GM21825 (cell line): ENCODE data around the gene HTT.

Source experiments
- ATAC-seq: cut with Tn5 transposase; IDR thresholded peaks from one replicate; pipeline ENCODE4 v1.9.1; 2021; ENCODE audit warnings: mild to moderate bottlenecking, moderate library complexity; ENCODE audit not compliant: unreplicated experiment

The HTT gene

DNA sequence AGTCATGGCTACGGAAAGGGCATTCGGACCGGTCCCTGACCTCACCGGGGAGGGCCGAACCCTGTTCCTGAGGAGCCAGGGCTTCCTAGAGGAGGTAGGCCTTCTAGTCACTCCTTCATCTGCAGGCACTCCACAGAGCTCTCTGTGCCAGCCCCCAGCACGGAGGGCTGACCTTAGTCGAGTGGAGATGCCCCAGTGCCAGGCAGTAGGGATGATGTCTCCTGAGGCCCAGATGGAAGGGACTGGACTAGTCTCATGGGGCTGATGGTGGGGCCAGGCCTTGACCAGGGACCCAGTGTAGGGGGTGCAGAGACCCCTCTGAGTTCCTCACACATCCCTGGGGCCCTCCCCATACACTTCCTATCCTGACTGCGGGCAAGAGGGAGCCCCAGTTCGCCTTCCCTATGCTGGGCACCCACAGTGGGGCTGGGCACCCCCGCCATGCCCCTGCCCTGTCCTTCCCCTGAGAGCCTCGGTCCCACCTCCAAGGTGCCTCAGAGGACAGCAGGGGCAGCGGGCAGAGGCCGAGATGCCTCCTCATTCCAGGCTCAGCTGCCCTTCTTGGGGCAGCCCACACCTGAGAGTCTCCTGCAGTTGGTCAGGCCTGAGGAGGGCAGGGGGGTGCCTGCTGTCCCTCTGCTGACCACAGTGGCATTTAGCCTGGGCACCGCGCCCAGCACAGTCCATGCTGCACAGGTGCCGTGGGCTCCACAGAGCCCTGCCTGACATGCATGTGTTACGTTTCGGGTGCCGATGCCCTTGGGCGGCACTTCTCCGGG, 173.1 kb downstream of the HTT start:
- ATAC-seq = no peak

DNA sequence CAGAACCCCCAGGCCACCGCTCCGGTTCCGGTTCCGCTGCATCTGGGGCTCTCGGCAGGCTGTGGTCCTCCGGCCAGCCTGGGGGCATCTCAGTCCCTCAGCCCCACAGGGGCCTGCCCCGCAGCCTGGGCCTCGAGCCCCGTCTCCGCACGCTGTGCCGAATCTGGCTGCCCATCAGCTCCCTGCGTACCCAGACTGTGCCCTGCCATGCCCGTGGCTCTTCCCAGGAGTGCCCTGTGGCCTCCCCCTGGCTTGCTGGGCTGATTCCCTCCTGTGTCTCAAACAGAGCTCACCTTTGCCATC, 173.6 kb downstream of the HTT start:
- no peak for ATAC-seq

DNA sequence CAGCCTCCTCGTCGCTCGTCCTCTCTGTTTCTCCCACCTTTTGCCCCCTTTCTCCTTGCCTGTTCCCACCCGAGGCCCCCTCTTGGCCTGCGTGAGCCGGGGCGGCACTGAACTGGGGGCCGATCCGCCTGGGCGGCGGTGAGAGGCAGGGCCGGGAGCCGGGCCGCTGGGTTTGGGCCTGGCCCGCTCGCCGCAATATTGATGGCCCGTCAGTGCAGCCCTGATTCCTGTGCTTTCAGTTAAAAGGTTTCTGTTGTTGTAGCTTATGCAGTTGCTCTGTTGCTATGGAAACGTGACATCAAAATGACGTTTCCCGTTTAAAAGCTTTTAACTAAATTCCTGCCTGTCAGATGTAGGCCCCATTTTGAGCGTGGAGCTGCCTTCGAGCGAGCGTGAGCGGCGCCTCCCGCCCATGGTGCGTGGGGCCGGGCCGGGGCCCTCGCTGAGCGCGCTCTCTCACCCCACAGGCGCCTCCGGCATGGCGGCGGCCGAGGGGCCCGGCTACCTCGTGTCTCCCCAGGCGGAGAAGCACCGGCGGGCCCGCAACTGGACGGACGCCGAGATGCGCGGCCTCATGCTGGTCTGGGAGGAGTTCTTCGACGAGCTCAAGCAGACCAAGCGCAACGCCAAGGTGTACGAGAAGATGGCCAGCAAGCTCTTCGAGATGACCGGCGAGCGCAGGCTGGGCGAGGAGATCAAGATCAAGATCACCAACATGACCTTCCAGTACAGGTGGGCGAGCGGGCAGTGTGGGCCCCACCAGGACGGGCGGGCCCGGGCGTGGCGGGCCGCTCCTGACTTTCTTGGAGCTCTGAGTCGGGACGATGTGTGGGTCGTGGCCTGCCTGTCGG, 174.6 kb downstream of the HTT start, which contains the start of gene MSANTD1:
Gene MSANTD1, plus strand, starts transcription at position 349 of the 851 bp plus-strand sequence. Its CDS starts 64 bp downstream, at position 413.
- no peak for ATAC-seq

DNA sequence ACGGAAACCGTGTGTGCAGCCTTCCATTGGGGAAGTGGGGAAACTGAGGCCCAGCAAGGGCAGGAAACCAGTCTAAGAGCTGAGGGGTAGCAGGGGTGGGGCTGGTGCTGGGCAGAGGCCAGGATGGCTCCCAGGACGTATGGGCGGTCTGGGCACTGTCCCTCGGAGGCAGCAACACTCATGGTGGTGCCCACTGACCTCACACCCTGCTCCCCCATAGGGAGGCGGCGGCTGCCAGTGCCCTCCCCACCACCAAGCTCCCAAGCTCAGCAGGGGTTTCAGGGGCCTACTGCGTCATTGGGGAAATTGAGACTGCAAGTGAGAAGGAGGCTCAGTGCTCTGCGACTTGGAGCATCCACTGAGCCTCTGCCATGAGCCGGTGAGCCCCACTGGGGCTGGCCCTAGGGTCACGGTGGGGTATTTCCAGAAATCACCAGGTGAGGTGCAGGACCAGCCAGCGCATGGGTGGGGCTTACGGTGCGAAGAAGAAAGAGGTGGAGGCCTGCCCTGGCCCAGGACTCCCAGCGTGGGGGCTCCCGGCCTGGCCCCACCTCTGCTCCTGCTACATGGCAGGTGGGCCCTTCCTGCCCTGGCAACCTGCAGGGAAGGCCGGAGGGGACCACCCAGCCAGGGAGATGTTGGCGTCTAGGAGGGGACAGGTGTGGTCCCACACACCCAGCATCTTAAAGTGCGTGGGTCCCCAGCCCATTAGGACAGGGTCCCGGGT, 175.4 kb downstream of the HTT start:
- ATAC-seq = no peak

DNA sequence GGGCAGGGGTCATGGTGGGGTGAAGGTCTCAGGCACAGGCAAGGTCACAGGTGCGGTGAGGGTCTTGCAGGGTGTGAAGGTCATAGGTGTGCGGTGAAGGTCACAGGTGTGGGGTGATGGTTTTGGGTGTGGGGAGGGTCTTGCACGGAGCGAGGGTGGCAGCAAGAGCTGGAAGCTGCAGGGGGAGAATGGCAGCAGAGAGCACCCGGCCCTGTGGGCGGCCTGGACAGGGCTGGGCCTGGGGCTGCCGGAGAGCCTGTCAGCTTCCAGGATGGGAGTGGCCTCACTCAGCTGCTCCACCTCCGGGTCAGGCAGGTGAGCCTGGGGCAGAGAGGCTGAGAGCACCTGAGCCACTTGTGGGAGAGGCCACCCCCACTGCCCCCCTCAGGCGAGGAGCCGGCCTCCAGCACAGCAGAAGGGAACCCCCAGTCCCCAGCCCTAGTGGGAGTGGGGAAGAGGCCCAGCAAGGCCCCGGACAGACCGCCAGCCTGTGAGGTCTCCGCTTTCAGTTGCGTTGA, 176.0 kb downstream of the HTT start:
- no peak for ATAC-seq

DNA sequence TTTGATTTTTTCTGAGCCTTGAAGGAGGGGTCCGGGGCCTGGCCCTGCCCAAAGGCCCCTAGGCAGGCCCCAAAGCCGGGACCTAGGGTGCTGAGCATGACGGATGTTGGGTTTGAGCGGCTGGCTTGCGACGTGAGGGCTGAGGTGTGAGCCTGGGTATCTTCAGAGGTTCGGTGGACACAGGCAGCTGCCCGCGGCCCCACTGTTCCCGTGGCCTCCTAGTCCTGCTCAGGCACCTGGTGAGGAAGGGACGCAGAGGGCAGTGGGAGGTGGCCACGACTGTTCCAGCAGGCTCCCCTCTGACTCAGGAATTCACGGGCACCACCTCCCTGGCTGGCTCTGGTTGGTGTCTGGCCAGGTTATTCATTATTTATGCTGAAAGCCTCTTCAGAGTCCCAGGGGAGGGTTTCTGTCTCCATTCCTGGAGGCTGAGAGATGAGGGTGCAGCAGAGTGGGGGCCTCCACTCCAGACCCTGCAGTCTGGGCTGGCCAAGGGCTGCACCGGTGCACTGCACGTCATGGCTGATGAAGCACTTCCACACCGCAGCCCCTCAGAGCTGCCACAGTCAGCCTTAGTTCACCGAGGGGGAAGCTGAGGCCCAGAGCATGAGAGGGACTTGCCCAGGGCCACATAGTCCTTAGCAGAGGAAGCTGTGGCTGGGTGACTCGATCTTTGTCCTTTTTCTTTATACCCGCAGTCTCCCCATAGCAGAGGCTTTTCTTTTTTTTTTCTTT, 176.6 kb downstream of the HTT start:
- ATAC-seq = no peak

DNA sequence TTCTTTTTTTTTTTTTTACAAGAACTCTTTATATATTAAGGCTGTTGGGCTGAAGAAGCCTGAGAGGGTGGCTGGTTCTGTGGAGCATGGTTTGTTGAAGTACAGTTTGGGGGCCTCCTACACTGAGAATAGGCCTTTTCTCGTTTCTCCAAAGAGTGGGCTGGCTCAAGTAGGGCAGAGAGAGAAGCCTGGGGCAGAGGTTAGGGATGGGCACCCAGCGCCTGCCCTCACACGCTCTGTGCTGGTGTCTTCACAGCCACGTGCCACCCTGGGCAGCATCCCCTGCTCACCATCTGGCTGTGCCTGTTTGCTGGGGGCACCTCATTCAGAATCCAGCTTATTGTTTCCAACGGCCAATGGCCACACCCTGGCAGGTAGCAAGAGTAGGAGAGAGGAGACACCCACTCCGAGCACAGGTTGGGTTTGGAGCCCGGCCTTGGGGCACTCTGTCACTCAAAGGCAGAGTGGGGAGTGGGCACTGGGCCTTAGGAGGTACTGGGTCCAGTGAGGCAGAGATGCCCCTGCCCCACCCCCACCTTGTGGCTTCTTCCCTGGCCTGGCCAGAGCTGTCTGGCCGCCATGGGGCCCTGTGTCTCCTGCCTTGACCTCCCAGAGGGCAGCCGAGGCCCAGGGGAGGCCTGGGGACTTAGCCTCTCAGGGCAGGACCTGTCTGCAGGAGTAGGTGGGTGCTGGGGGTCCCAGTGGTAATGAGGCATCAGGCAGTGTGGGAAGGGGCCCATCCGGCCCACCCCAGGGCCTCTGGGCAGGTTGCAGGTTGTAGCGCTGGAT, 177.4 kb downstream of the HTT start:
- no peak for ATAC-seq

DNA sequence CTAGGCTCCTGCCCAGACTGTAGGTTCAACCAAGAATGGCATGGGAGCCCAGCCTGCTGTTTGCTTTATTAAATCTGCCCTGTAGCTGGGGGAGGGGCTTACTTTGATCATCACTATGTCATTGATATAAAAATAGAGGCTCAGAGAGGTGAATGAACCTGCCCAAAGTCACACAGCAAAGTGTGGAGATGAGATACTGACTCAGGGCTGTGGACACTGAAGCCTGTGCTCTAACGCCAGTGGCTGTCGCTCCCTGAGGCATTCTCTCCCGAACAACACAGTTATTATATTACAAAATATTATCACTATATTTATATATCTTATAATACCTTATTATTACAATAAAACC, 178.0 kb downstream of the HTT start:
- ATAC-seq = no peak

DNA sequence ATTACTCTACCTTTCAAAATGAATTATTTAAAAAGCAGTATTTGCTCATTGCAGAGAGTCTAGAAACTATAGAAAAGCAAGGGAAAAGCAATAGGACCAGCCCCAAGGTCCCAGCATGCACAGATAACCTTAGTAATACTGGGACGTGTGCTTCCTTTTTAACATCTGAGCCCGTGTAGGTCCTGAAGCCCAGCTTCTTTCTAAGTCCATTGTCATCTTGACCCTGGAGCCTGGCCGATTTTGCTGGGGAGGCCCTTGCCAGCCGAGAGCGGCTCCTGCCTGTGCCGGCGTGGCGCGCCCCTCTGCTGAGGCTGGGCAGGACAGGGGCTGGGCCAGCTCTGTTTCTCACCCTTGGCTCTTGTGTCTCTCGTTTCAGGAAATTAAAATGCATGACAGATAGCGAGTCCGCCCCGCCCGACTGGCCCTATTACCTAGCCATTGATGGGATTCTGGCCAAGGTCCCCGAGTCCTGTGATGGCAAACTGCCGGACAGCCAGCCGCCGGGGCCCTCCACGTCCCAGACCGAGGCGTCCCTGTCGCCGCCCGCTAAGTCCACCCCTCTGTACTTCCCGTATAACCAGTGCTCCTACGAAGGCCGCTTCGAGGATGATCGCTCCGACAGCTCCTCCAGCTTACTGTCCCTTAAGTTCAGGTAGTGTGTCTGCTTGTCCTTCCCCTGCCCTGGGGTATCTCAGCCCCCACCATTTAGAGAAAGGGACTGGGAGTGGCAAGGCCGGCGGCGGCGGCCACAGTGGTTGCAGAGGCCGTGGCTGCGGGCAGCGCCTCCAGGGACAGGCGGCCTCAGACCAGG, 178.6 kb downstream of the HTT start:
- no peak for ATAC-seq

DNA sequence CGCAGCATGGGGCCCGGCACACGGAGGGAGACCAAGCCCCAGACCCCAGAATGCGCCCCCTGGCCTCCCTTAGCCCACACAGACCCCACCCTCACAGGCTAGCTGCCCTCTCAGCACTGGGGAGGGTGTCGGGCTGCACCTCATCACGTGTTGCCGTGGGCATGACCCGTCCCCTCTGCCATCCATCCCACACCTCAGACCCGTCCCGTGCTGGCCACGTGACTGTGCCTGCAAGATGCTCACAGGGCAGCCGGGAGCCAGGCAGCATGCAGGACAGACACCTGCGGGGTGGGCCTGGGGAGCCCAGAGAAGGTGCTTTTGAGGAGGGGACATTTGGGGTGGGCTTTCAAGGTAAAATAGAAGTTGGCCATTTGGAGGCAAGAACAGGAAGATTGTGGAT, 179.3 kb downstream of the HTT start:
- ATAC-seq = no peak

DNA sequence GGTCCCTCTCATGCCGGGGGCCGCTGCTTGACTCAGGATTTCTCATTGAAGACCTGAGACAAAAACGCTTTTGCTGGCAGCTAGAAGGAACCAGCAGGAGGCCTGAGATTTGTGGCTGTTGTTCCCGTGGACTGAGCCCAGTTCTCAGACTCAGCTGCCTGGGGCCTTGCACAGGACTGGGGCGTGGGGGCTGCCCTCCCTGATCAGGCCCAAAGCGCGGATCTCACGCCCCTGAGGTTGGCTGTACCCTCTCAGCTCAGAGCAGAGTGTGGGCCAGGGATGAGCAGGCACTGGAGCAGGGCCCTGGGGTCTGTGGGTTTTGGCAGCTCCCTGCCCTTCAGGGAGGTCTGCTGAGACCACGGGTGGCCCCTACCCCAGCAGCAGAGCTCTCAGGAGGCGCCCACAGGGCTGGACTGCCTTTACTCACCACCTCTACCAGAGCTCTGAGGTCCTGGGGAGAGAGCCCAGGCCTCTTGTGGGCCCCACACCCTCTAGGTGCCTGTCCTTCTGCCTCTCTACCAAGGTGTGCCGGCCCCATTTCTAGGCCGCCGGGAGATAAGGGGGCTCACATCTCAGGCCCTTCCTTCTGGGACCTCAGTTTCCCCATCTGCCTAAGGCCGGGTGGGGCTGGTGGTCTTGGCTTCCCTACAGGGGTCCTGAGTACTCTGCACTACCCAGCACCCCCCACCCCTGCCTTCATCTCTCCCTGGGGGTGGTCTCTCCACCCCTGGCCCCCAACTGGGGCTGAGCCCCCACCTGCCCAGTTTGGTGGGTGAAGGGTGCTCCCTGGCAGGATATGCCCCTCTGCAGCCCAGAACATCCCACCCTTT, 180.0 kb downstream of the HTT start:
- no peak for ATAC-seq

DNA sequence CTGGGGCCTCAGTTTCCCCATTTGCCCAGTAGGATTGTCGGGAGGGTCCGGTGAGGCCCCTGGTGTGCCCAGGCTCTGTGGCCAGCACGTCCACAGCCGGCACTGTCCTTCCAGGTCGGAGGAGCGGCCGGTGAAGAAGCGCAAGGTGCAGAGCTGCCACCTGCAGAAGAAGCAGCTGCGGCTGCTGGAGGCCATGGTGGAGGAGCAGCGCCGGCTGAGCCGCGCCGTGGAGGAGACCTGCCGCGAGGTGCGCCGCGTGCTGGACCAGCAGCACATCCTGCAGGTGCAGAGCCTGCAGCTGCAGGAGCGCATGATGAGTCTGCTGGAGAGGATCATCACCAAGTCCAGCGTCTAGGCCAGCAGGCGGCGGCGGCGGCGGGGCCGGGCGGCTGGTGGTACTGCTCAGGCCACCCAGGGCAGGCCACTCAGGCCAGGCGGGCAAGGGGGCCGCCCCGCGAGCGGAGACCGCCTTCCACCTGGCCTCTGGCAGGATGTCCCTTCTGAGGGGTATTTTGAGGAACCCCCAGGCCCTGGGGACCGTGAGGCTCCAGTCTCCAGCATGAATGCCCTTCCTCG, 181.2 kb downstream of the HTT start:
- no peak for ATAC-seq

DNA sequence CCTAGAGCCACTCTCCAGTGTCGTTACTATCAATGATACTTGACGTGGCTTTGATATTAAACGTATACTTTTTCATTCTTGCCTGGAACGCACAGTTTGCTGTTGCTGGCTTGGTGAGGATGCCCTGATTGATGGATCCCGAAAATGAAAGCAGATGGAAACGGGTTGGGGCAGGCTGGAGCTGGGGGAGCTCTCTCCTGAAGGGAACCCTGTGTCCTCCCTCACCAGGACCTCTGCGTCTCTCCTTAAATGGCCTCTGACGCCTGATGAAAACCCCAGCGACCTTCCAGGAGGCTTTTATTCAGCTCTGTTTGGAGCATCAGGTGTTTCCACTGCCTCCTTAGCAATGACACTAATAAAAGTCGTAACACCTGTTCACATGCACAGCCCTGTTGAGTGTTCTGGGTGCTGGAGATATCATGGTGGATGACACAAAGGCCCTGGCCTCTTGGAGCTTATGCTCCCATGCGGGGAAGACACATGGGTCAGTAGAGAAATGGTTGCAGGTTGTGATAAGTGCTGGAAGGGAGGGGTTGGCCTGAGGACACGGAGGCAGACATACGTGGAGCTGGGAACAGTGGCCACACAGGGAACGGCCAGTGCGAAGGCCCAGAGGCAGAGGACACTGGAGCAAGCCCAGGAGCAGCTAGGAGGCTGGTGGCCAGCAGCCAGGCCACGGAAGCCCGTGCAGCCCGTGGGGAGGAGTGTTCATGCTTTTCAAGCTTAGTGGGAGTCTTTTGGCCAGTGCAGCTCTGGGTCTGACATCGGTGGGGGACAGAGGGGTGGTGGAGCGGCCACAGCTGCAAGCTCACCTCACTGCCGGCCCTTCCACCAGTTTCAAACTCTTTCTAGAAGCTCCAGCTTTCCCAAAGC, 182.0 kb downstream of the HTT start:
- no peak for ATAC-seq

DNA sequence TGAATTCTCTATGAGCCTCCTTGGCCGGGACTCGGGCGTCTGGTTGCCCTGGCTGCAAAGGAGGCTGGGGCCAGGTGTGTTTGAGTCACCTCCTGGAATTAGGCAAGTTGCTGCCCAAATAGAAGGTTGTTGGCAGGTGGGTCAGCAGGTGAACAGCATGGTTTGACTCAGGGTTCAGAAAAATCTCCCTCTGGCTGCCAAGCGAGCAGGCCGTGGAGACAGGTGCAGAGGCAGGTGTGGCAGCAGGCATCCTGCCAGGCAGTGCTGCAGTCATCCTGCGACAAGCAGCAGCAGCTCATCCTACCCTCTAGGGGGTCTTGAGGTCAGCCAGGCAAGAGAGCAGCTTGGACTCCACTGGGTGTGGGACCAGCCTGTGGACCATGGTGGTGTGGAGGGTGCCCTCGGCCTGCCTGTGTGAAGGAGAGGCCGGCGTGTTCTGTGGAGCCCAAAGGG, 182.6 kb downstream of the HTT start:
- ATAC-seq = no peak

DNA sequence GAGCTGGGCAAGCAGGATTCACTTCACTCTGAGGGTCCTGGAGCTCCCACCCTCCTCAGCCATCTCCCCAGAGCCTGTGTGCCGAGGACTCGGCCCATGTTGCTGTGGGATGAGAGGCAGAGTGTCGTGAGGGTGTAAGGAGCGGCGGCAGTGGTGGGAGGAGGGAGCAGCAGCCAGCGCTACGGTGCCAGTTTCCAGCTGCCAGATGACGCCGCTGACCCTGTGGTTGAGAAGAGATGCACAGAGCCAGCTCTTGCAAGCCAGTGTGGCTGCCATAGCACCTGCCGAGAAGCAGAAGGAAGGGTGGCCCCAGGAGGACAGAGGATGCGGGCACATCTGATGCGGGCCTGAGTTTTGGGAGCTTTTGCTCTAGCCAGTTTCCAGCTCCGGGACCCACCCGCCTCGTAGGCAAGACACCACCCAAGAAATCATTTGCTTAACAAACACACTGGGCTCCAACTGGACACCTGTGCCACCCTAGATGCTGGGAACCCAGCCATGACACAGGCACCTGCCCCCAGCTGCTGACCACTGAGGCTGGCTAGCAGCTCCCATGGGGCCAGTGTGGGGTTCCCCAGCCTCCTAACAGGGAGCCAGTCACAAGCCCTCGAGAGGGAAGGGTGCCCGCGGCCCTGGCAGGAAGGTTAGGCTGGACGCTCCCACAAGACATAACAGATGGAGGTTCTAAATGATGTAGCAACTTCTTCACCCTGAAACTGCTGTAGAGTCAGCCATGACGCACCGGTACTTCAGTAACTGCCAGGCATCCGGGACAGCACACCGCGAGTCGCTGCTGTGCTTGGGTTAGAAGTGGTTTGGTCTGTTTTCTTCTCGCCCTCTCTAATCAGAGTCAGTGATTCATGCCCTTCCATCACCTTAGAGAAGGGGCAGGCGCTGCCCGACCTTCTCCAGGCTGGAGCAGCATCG, 183.3 kb downstream of the HTT start:
- ATAC-seq = no peak
